Hepatocyte (in vitro differentiated cells): ENCODE measurements around the gene TAF10. TPM values are rescaled to one million over a fixed set of nuclear protein-coding genes. Genes with fewer than 3 reads are reported as not detected.

Source experiments
- DNase-seq: peaks from one replicate; pipeline ENCODE4 v3.0.0-alpha.2; 2016; ENCODE audit warnings: low spot score
- H2AFZ ChIP-seq: fragments of 200-600 bp; sonication (generic); 2 replicates; pipeline ENCODE4 v1.6.0; 2016; ENCODE audit warnings: antibody characterized with exemption, mild to moderate bottlenecking
- H3K27ac ChIP-seq: fragments of 200-600 bp; sonication (generic); 2 replicates; pipeline ENCODE4 v1.5.1; 2016; ENCODE audit warnings: mild to moderate bottlenecking
- H3K27me3 ChIP-seq: fragments of 200-600 bp; sonication (generic); 2 replicates; pipeline ENCODE4 v1.6.1; 2016
- H3K36me3 ChIP-seq: fragments of 200-600 bp; sonication (generic); replicated peaks from 2 replicates; pipeline ENCODE4 v1.5.1; 2016; ENCODE audit warnings: low read depth; ENCODE audit not compliant: insufficient read depth
- H3K4me1 ChIP-seq: fragments of 200-600 bp; sonication (generic); 2 replicates; pipeline ENCODE4 v1.5.1; 2016; ENCODE audit warnings: mild to moderate bottlenecking, moderate library complexity; ENCODE audit not compliant: insufficient read depth
- H3K4me2 ChIP-seq: fragments of 200-600 bp; sonication (generic); 2 replicates; pipeline ENCODE4 v1.6.0; 2016
- H3K4me3 ChIP-seq: fragments of 200-600 bp; sonication (generic); 2 replicates; pipeline ENCODE4 v1.5.1; 2016; ENCODE audit warnings: mild to moderate bottlenecking
- H3K79me2 ChIP-seq: fragments of 200-600 bp; sonication (generic); 2 replicates; pipeline ENCODE4 v1.6.0; 2017; ENCODE audit warnings: mild to moderate bottlenecking
- H3K9me2 ChIP-seq: fragments of 200-600 bp; sonication (generic); replicated peaks from 2 replicates; pipeline ENCODE4 v1.6.0; 2017; ENCODE audit warnings: mild to moderate bottlenecking; ENCODE audit not compliant: insufficient read depth
- H3K9me3 ChIP-seq: fragments of 200-600 bp; sonication (generic); 2 replicates; pipeline ENCODE4 v1.5.1; 2016; ENCODE audit warnings: low read depth, mild to moderate bottlenecking
- H4K20me1 ChIP-seq: fragments of 200-600 bp; sonication (generic); 2 replicates; pipeline ENCODE4 v1.6.0; 2016; ENCODE audit warnings: mild to moderate bottlenecking; ENCODE audit not compliant: insufficient read depth, poor library complexity, severe bottlenecking
- CTCF ChIP-seq: fragments of 200-600 bp; sonication (generic); IDR thresholded peaks from 2 replicates; pipeline ENCODE4 v1.5.1; 2016; ENCODE audit warnings: antibody characterized with exemption, mild to moderate bottlenecking; ENCODE audit not compliant: poor library complexity
- EZH2 ChIP-seq: fragments of 200-600 bp; sonication (generic); IDR thresholded peaks from 2 replicates; pipeline ENCODE4 v1.6.1; 2016; ENCODE audit warnings: antibody characterized with exemption, mild to moderate bottlenecking, borderline replicate concordance
- EZH2phosphoT487 ChIP-seq: fragments of 200-600 bp; sonication (generic); IDR thresholded peaks from one replicate; pipeline ENCODE4 v1.6.1; 2018; ENCODE audit warnings: antibody characterized with exemption, mild to moderate bottlenecking, low read depth, moderate library complexity; ENCODE audit not compliant: unreplicated experiment, severe bottlenecking
- WGBS: methylation state at CpG from one replicate; pipeline ENCODE4 v1.1.6; 2016; ENCODE audit warnings: low lambda C conversion rate; ENCODE audit errors: missing lambda C conversion rate; 5-methylcytosine and 5-hydroxymethylcytosine counted together
- polyA plus RNA-seq: library from polyadenylated mRNA; unstranded; fragments of >200 nt; fragmentation: Nextera tagmentation; extraction: Ambion mirVana; gene quantifications from 2 replicates; pipeline ENCODE4 v1.2.1, GENCODE V29; 2016
- total RNA-seq: library from RNA; depleted of rRNA; stranded (reverse); fragments of >200 nt; gene quantifications from 2 replicates; pipeline ENCODE4 v1.2.3, GENCODE V29; 2014

The TAF10 gene
- total and polyA plus RNA-seq, 2 experiments from 2014 or later, result 33.3 to 295 TPM

GRCh38 chr11:6622261-6623171 is 10.5 kb upstream of the TAF10 start:
- H4K20me1 ChIP-seq, result no peaks in the 10 kb centered on the region
- no peak for DNase-seq
- H3K79me2 ChIP-seq, result peaks cover 11% of the 10 kb centered on the region
- peaks cover 10% of the 10 kb centered on the region for H3K4me1 ChIP-seq
- no peaks in the 10 kb centered on the region for H3K9me2 ChIP-seq
- WGBS, result 96% methylated on average over 24 of the region's 24 CpGs
- H3K27me3 ChIP-seq, result no peaks in the 10 kb centered on the region
- H3K9me3 ChIP-seq, result no peaks in the 10 kb centered on the region
- no peak for TF ChIP-seq EZH2phosphoT487
- TF ChIP-seq CTCF, result no peak
- no peak for TF ChIP-seq EZH2
- H2AFZ ChIP-seq, result no peak overlapping the region
- H3K4me3 ChIP-seq, result no peak overlapping the region
- no peak overlapping the region for H3K4me2 ChIP-seq
- H3K27ac ChIP-seq, result no peak overlapping the region
- no peaks in the 10 kb centered on the region for H3K36me3 ChIP-seq

- Histone ChIP-seq H4K20me1 (no peaks in the 10 kb centered on the region), H3K4me3 (no peak overlapping the region), H3K36me3 (no peaks in the 10 kb centered on the region), H2AFZ (no peak overlapping the region), H3K9me3 (no peaks in the 10 kb centered on the region), H3K27ac (no peak overlapping the region), H3K9me2 (no peaks in the 10 kb centered on the region), H3K4me1 (peaks cover 12% of the 10 kb centered on the region), H3K27me3 (no peaks in the 10 kb centered on the region), H3K4me2 (no peak overlapping the region), H3K79me2 (peaks cover 15% of the 10 kb centered on the region)
- WGBS, result 92% methylated on average over 13 of the region's 16 CpGs
- TF ChIP-seq CTCF (no peak), EZH2phosphoT487 (no peak), EZH2 (no peak)
- DNase-seq, result no peak
Observed at GRCh38 chr11:6621711-6622211, 9.7 kb upstream of the TAF10 start.

- peaks cover 15% of the 10 kb centered on the region for H3K79me2 ChIP-seq
- no peak overlapping the region for H2AFZ ChIP-seq
- no peak for DNase-seq
- H3K4me3 ChIP-seq, result no peak overlapping the region
- H3K4me2 ChIP-seq, result no peak overlapping the region
- H4K20me1 ChIP-seq, result no peaks in the 10 kb centered on the region
- H3K9me3 ChIP-seq, result no peaks in the 10 kb centered on the region
- no peak for TF ChIP-seq EZH2phosphoT487
- no peak for TF ChIP-seq CTCF
- TF ChIP-seq EZH2, result no peak
- peaks cover 12% of the 10 kb centered on the region for H3K4me1 ChIP-seq
- H3K27me3 ChIP-seq, result no peaks in the 10 kb centered on the region
- H3K9me2 ChIP-seq, result no peaks in the 10 kb centered on the region
- H3K27ac ChIP-seq, result no peak overlapping the region
- H3K36me3 ChIP-seq, result no peaks in the 10 kb centered on the region
- WGBS, result 91% methylated on average over 1 of the region's 1 CpG
Observed at GRCh38 chr11:6620636-6621035, 8.6 kb upstream of the TAF10 start.
